NCI-H345 treated with DMSO at 0.1 percent for 48 hours (cell line): ENCODE data around the gene MICAL2.

ENCODE experiments used
- DNase-seq: peaks from one replicate; lab custom pipeline; 2025; ENCODE audit not compliant: unreplicated experiment; lab: John Stamatoyannopoulos, UW

The MICAL2 gene

GRCh38 chr11:12094872-12095800 is 15.3 kb upstream of the MICAL2 start:
- peak; percentile 60 for DNase-seq

GRCh38 chr11:12097219-12097618 is 13.2 kb upstream of the MICAL2 start:
- no peak for DNase-seq

GRCh38 chr11:12098601-12099000 is 11.8 kb upstream of the MICAL2 start:
- DNase-seq: no peak

GRCh38 chr11:12099132-12099873 is 11.1 kb upstream of the MICAL2 start:
- no peak for DNase-seq

GRCh38 chr11:12100429-12100828 is 10.0 kb upstream of the MICAL2 start:
- no peak for DNase-seq

- no peak for DNase-seq
Observed at GRCh38 chr11:12100841-12101242, 9.5 kb upstream of the MICAL2 start.

- DNase-seq: no peak
Observed at GRCh38 chr11:12101318-12101717, 9.1 kb upstream of the MICAL2 start.

- DNase-seq: no peak
Observed at GRCh38 chr11:12102588-12103410, 7.6 kb upstream of the MICAL2 start.

GRCh38 chr11:12103411-12104225 is 6.8 kb upstream of the MICAL2 start:
- DNase-seq: no peak

GRCh38 chr11:12105471-12105870 is 4.9 kb upstream of the MICAL2 start:
- no peak for DNase-seq

- no peak for DNase-seq
Observed at GRCh38 chr11:12106101-12106500, 4.3 kb upstream of the MICAL2 start.

- no peak for DNase-seq
Observed at GRCh38 chr11:12106501-12106900, 3.9 kb upstream of the MICAL2 start.

- DNase-seq: no peak
Observed at GRCh38 chr11:12108875-12109453, 1.4 kb upstream of the MICAL2 start.

GRCh38 chr11:12109591-12110196 is 696 bp upstream of the MICAL2 start:
- DNase-seq: no peak

- DNase-seq: no peak
Observed at GRCh38 chr11:12110714-12111548, 541 bp downstream of the MICAL2 start.

- DNase-seq: no peak
Observed at GRCh38 chr11:12111549-12112520, 1.4 kb downstream of the MICAL2 start.

- DNase-seq: no peak
Observed at GRCh38 chr11:12112750-12113149, 2.4 kb downstream of the MICAL2 start.

- no peak for DNase-seq
Observed at GRCh38 chr11:12113294-12113693, 2.9 kb downstream of the MICAL2 start.
